BJ (cell line): ENCODE data around the gene ACTL7A. TPM values are rescaled to one million over a fixed set of nuclear protein-coding genes. Genes with fewer than 3 reads are reported as not detected.

Source experiments
- CTCF ChIA-PET: fragments of 350-600 bp; formaldehyde crosslinking; extraction: SDS; loops from one replicate; lab custom pipeline; 2021; ENCODE audit warnings: antibody characterized with exemption, inconsistent platforms; lab: Yijun Ruan, JAX
- POLR2A ChIA-PET: fragments of 300-600 bp; sonication (Branson Sonifier 250); formaldehyde crosslinking; extraction: SDS; loops from one replicate; lab custom pipeline; 2021; ENCODE audit warnings: antibody characterized with exemption; lab: Charles Lee
- DNase-seq: peaks from one replicate; pipeline ENCODE4 v3.0.0-alpha.2; 2011; ENCODE audit warnings: low read depth
- H3K27me3 ChIP-seq: 2 replicates; pipeline ENCODE4 v1.6.0; 2011; ENCODE audit warnings: low read length; ENCODE audit not compliant: control insufficient read depth, insufficient read depth
- H3K36me3 ChIP-seq: 2 replicates; pipeline ENCODE4 v1.5.1; 2011; ENCODE audit warnings: low read length; ENCODE audit not compliant: control insufficient read depth, insufficient read depth
- H3K4me3 ChIP-seq: 2 replicates; pipeline ENCODE4 v1.5.1; 2011; ENCODE audit warnings: low read depth, mild to moderate bottlenecking, control low read depth, low read length
- polyA plus RNA-seq: library from polyadenylated mRNA; depleted of rRNA; stranded (reverse); fragments of >200 nt; gene quantifications from 2 replicates; pipeline ENCODE4 v1.2.3, GENCODE V29; 2011
- TF ChIP-seq, protein P1 (sequence below): IDR thresholded peaks from 2 replicates; pipeline ENCODE4 v1.5.1; 2011; ENCODE audit warnings: low read depth, mild to moderate bottlenecking, control low read depth, inconsistent platforms, low read length, moderate library complexity; ENCODE audit not compliant: insufficient read depth

ACTL7A gene
- polyA plus RNA-seq, 1 experiment = not detected

GRCh38 chr9:108855529-108855886 lies 6.6 kb upstream of the ACTL7A start:
- no peak for DNase-seq
- H3K4me3 ChIP-seq = no peak overlapping the region
- no peaks in the 10 kb centered on the region for H3K27me3 ChIP-seq
- TF ChIP-seq, protein P1, sequence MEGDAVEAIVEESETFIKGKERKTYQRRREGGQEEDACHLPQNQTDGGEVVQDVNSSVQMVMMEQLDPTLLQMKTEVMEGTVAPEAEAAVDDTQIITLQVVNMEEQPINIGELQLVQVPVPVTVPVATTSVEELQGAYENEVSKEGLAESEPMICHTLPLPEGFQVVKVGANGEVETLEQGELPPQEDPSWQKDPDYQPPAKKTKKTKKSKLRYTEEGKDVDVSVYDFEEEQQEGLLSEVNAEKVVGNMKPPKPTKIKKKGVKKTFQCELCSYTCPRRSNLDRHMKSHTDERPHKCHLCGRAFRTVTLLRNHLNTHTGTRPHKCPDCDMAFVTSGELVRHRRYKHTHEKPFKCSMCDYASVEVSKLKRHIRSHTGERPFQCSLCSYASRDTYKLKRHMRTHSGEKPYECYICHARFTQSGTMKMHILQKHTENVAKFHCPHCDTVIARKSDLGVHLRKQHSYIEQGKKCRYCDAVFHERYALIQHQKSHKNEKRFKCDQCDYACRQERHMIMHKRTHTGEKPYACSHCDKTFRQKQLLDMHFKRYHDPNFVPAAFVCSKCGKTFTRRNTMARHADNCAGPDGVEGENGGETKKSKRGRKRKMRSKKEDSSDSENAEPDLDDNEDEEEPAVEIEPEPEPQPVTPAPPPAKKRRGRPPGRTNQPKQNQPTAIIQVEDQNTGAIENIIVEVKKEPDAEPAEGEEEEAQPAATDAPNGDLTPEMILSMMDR = no peak
- CTCF ChIA-PET = interaction anchor here (0.9 kb wide), 1 partner anchor 553 kb away, joined by 3 read pairs; no protein-coding TSS in a partner anchor
- POLR2A ChIA-PET = no interaction called here
- no peaks in the 10 kb centered on the region for H3K36me3 ChIP-seq

- no peaks in the 10 kb centered on the region for H3K36me3 ChIP-seq
- H3K27me3 ChIP-seq = no peaks in the 10 kb centered on the region
- H3K4me3 ChIP-seq = no peak within 1 kb of the TSS
- ChIA-PET CTCF (interaction anchor here (0.9 kb wide), 1 partner anchor 553 kb away, joined by 3 read pairs; no protein-coding TSS in a partner anchor), POLR2A (no interaction called here)
- TF ChIP-seq, protein P1 = no peak
- no peak for DNase-seq
Measured at GRCh38 chr9:108855888-108856287, 6.2 kb upstream of the ACTL7A start, which contains the start of gene ACTL7B. Gene ACTL7B (minus strand): TSS chr9:108855986. CDS start chr9:108855930, 56 bp downstream.

- POLR2A ChIA-PET = no interaction called here
- H3K4me3 ChIP-seq = no peak overlapping the region
- DNase-seq = no peak
- CTCF ChIA-PET = interaction anchor here (0.6 kb wide), 1 partner anchor 26 kb away, joined by 4 read pairs; no protein-coding TSS in a partner anchor
- TF ChIP-seq, protein P1 = no peak
- no peaks in the 10 kb centered on the region for H3K36me3 ChIP-seq
- H3K27me3 ChIP-seq = no peaks in the 10 kb centered on the region
Measured at GRCh38 chr9:108857572-108857971, 4.5 kb upstream of the ACTL7A start.

DNA sequence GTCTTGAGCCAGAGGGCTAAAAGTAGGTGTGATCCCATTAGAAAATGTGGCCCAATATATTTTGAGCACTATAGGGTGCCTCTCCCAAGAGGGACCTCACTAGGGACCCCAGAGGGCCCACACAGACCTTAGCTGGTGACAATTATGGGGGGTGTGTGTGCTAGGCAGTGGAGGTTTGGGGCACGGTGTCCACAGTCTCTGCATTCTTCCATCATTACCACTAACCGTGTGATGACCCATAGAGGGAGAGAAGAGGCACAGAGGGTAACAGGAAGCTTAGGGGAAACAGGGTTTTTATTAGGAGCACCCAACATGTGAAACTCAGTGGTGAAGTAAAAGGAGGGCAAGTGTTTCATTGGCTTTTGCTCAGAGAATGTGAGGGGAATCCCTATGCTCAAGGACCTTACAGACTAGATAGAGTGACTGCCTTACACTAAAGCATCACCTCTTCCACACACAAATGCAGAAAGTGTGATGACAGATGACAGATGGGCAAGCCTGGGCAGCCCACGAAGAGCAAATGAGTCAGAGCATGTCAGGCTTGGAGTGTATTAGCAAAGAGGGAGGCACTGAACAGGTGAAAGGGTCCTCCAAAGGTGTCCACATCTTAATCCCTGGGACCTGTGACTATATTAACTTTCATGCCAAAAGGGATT lies 2.5 kb upstream of the ACTL7A start:
- TF ChIP-seq, protein P1 = no peak
- ChIA-PET CTCF (interaction anchor here (0.9 to 1.4 kb wide), 2 partner anchors 10 to 33 kb away, joined by 3 to 4 read pairs; no protein-coding TSS in a partner anchor), POLR2A (no interaction called here)
- Histone ChIP-seq H3K27me3 (no peaks in the 10 kb centered on the region), H3K36me3 (no peaks in the 10 kb centered on the region), H3K4me3 (no peak overlapping the region)
- no peak for DNase-seq

GRCh38 chr9:108860354-108860753 lies 1.7 kb upstream of the ACTL7A start:
- ChIA-PET CTCF (interaction anchor here (0.9 to 1.4 kb wide), 2 partner anchors 9 to 32 kb away, joined by 3 to 4 read pairs; no protein-coding TSS in a partner anchor), POLR2A (no interaction called here)
- DNase-seq = no peak
- H3K4me3 ChIP-seq = no peak overlapping the region
- TF ChIP-seq, protein P1 = no peak
- no peaks in the 10 kb centered on the region for H3K27me3 ChIP-seq
- H3K36me3 ChIP-seq = no peaks in the 10 kb centered on the region
